Measurements from ENCODE around the gene BCL2. TPM values are rescaled to one million over a fixed set of nuclear protein-coding genes. Genes with fewer than 3 reads are reported as not detected.

BCL2 gene
- total RNA-seq, 1 experiment from 2014 or later, result 2.5 TPM

DNA sequence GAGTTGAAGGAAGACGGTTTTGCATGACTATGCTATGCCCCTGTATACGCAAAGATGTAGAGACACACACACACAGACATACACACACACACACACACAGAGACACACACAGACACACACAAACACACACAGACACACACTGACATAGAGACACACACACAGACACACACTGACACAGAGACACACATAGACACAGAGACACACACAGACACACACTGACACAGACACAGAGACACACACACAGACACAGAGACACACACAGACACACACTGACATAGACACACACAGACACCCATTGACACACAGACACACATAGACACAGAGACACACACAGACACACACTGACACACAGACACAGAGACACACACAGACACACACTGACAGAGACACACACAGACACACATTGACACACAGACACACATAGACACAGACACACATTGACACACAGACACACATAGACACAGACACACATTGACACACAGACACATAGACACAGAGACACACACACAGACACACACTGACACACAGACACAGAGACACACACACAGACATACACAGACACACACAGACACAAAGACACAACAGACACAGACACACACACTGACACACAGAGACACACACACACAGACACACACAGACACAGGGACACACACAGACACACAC is 121.3 kb downstream of the BCL2 start:
- Histone ChIP-seq H3K9me3 (ENCODE audit: control insufficient read depth in 1 of 2, insufficient read depth in 1 of 2, low read depth in 1 of 2, low read length in 2 of 2) (peaks cover 0 to 6% of the 10 kb centered on the region in 2 experiments; a peak in 1 of 4 replicates), H3K4me2 (ENCODE audit: low read length) (no peak overlapping the region), H3K9me2 (ENCODE audit: insufficient read depth) (no peaks in the 10 kb centered on the region), H3K4me3 (replicated peaks in 1 of 2; ENCODE audit: low read depth in 1 of 2, low read length in 2 of 2) (no peak overlapping the region), H3K27ac (ENCODE audit: low read depth, low read length) (no peak overlapping the region), H3K27me3 (ENCODE audit: insufficient read depth, low read length) (peaks cover 7% of the 10 kb centered on the region; the same call in 1 of the 2 replicates), H4K20me1 (ENCODE audit: insufficient read depth) (no peaks in the 10 kb centered on the region), H3K9ac (ENCODE audit: low read length) (no peak overlapping the region), H2AFZ (ENCODE audit: low read depth, low read length, poor library complexity, severe bottlenecking) (no peak overlapping the region), H3K4me1 (ENCODE audit: control insufficient read depth in 1 of 2, insufficient read depth in 2 of 2, low read length in 2 of 2) (no peaks in the 10 kb centered on the region), H3K79me2 (ENCODE audit: insufficient read depth, low read length) (no peaks in the 10 kb centered on the region), H3K36me3 (ENCODE audit: control insufficient read depth in 1 of 2, insufficient read depth in 2 of 2, low read length in 2 of 2) (no peaks in the 10 kb centered on the region)
- intact Hi-C loops (cut with micrococcal nuclease), result no loop called here
- ATAC-seq, result no peak
- ChIA-PET POLR2A (no interaction called here), CTCF (no interaction called here), RAD21 (ENCODE audit: low non-redundant PET in 1 of 2, low total read pairs in 2 of 2, uncharacterized antibody in 2 of 2, unreplicated experiment in 2 of 2) (no interaction called here)
- BruUV-seq (replicated peaks), result no TSS peak
- DNase-seq (ENCODE audit: low read depth, low spot score), result no peak
- TF ChIP-seq SRF (IDR thresholded peaks at IDR 0.05; ENCODE audit: low read depth) (no peak), POLR2AphosphoS5 (IDR thresholded peaks at IDR 0.05; ENCODE audit: low read depth, low read length) (no peak), ZBTB33 (IDR thresholded peaks at IDR 0.05; ENCODE audit: extremely low read depth, insufficient replicate concordance, low read length) (no peak), FOSL1 (IDR thresholded peaks at IDR 0.05; ENCODE audit: low read depth) (no peak), ZNF274 (IDR thresholded peaks at IDR 0.05; ENCODE audit: low read depth, low read length) (no peak), CEBPB (IDR thresholded peaks at IDR 0.05; ENCODE audit: low read depth) (no peak), SP1 (IDR thresholded peaks at IDR 0.05; ENCODE audit: low read depth) (no peak), JUND (IDR thresholded peaks at IDR 0.05) (no peak), RAD21 (IDR thresholded peaks at IDR 0.05; ENCODE audit: low read depth) (no peak), YY1 (IDR thresholded peaks at IDR 0.05; ENCODE audit: extremely low read depth, insufficient replicate concordance, low read depth, low read length) (no peak), EZH2phosphoT487 (IDR thresholded peaks at IDR 0.05; ENCODE audit: borderline replicate concordance) (no peak)
- TF ChIP-seq, protein P1, sequence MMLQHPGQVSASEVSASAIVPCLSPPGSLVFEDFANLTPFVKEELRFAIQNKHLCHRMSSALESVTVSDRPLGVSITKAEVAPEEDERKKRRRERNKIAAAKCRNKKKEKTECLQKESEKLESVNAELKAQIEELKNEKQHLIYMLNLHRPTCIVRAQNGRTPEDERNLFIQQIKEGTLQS (IDR thresholded peaks at IDR 0.05), result no peak
